Astrocyte of the cerebellum (primary cell): ENCODE results near the gene SLC16A10.

Experiments used
- DNase-seq: peaks from one replicate; pipeline ENCODE4 v3.0.0-alpha.2; 2011; ENCODE audit warnings: low read depth
- H3K4me3 ChIP-seq: 2 replicates; pipeline ENCODE4 v1.5.1; 2011; ENCODE audit warnings: mild to moderate bottlenecking, low read depth, low read length, moderate library complexity
- in situ Hi-C: cut with HindIII; loops from 2 replicates; pipeline ENCODE4 v1.10.0; 2017; ENCODE audit warnings: low sequenced_read_pairs
- TF ChIP-seq, protein P1 (sequence below): IDR thresholded peaks from 2 replicates; pipeline ENCODE4 v1.5.1; 2012; ENCODE audit warnings: low read length, low read depth, moderate library complexity, mild to moderate bottlenecking; ENCODE audit errors: missing control alignments

The SLC16A10 gene

GRCh38 chr6:111161650-111162049, 74.3 kb downstream of the SLC16A10 start:
- in situ Hi-C loops, result no loop called here
- TF ChIP-seq, protein P1, sequence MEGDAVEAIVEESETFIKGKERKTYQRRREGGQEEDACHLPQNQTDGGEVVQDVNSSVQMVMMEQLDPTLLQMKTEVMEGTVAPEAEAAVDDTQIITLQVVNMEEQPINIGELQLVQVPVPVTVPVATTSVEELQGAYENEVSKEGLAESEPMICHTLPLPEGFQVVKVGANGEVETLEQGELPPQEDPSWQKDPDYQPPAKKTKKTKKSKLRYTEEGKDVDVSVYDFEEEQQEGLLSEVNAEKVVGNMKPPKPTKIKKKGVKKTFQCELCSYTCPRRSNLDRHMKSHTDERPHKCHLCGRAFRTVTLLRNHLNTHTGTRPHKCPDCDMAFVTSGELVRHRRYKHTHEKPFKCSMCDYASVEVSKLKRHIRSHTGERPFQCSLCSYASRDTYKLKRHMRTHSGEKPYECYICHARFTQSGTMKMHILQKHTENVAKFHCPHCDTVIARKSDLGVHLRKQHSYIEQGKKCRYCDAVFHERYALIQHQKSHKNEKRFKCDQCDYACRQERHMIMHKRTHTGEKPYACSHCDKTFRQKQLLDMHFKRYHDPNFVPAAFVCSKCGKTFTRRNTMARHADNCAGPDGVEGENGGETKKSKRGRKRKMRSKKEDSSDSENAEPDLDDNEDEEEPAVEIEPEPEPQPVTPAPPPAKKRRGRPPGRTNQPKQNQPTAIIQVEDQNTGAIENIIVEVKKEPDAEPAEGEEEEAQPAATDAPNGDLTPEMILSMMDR, result no peak
- no peak overlapping the region for H3K4me3 ChIP-seq
- no peak for DNase-seq

DNA sequence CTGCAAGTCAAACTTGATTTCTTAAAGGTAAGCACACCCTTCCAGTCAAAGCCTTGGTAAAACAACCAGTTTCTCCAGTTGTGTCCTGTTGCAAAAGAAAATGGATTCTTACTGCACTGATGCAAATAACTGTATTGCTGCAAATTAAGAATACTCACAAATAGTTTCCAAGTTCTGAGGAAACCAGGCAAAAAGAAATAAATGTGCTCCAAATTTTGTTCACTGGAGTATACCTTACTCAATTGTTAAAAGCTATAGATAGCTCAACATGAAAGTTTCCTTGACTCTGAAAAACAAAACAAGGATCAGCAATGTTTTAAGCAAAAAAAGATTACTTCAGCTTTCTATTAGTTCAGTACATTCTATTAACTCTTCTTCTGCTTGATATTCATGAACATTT, 75.2 kb downstream of the SLC16A10 start:
- in situ Hi-C loops, result no loop called here
- H3K4me3 ChIP-seq, result no peak overlapping the region
- TF ChIP-seq, protein P1, result no peak
- no peak for DNase-seq

- TF ChIP-seq, protein P1, result no peak
- no peak for DNase-seq
- H3K4me3 ChIP-seq, result no peak overlapping the region
- in situ Hi-C loops, result no loop called here
Observed at GRCh38 chr6:111171577-111172400, 84.5 kb downstream of the SLC16A10 start.

DNA sequence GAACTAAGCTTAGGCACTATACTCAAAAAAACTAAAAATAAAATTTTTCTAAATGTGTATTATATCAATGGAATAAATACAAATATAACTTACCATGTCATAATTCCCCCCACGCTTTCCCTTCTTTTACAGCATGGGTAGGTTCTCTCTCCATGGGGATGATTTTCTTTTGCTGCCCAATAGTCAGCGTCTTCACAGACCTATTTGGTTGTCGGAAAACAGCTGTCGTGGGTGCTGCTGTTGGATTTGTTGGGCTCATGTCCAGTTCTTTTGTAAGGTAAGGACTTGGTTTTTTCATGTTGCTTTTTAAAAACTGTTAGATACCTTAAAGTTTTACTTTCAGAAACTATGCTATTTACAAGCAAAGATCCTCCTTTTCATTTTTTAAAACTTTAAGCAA, 85.3 kb downstream of the SLC16A10 start:
- in situ Hi-C loops, result no loop called here
- no peak overlapping the region for H3K4me3 ChIP-seq
- no peak for DNase-seq
- TF ChIP-seq, protein P1, result no peak

DNA sequence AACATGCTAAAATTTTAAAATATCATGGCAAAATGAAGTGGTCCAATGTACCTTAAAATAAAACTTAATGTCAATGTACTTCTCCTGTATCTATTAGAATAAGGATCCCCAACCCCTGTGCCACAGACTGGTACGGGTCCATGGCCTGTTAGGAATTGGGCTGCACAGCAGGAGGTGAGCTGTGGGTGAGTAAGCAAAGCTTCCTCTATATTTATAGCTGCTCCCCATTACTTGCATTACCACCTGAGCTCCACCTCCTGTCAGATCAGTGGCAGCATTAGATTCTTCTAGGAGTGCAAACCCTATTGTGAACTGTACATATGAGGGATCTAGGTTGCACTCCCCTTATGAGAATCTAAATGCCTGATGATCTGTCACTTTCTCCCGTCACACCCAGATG, 86.0 kb downstream of the SLC16A10 start:
- no peak for DNase-seq
- in situ Hi-C loops, result no loop called here
- H3K4me3 ChIP-seq, result no peak overlapping the region
- TF ChIP-seq, protein P1, result no peak

DNA sequence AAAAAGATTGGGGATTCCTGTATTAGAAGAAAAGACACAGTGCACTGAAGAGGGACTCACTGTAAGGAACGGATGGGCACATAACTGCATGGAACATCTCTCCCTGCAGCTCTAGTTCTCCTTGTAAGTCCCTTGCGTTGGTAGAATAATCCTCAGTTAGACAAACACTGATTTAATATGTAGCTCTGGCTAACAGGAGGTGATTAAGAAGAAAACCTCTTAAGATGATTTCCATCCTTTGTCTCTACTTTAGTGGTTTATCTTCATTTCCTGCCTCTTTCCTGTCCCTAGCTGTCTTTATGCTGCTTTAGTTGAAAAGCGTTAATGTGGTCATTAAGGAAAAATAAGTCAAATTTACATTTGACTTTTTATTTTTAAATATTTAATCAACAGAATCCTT, 86.6 kb downstream of the SLC16A10 start:
- H3K4me3 ChIP-seq, result no peak overlapping the region
- TF ChIP-seq, protein P1, result no peak
- DNase-seq, result no peak
- in situ Hi-C loops, result no loop called here

- DNase-seq, result peak; percentile 64
- TF ChIP-seq, protein P1, result no peak
- in situ Hi-C loops, result no loop called here
- H3K4me3 ChIP-seq, result no peak overlapping the region
Observed at GRCh38 chr6:111175109-111175508, 87.8 kb downstream of the SLC16A10 start.
